Left ventricle myocardium inferior (tissue), 1 donor: ENCODE data around the gene ZMIZ1. TPM values are rescaled to one million over a fixed set of nuclear protein-coding genes. Genes with fewer than 3 reads are reported as not detected.

Source experiments
- DNase-seq: peaks from one replicate; pipeline ENCODE4 v3.0.0-alpha.2; 2020
- H3K27ac ChIP-seq: fragments of 200-600 bp; replicated peaks from 2 replicates; pipeline ENCODE4 v1.8.0; 2021
- H3K27me3 ChIP-seq: fragments of 200-600 bp; 2 replicates; pipeline ENCODE4 v1.8.0; 2021; ENCODE audit warnings: low read depth
- H3K36me3 ChIP-seq: fragments of 200-600 bp; 2 replicates; pipeline ENCODE4 v1.8.0; 2021
- H3K4me1 ChIP-seq: fragments of 200-600 bp; 2 replicates; pipeline ENCODE4 v1.8.0; 2021
- H3K4me3 ChIP-seq: fragments of 200-600 bp; 2 replicates; pipeline ENCODE4 v1.8.0; 2021; ENCODE audit warnings: mild to moderate bottlenecking, moderate library complexity
- H3K9me3 ChIP-seq: fragments of 200-600 bp; replicated peaks from 2 replicates; pipeline ENCODE4 v1.8.0; 2021
- CTCF ChIP-seq: fragments of 200-600 bp; IDR thresholded peaks from 2 replicates; pipeline ENCODE4 v1.8.0; 2021; ENCODE audit warnings: antibody characterized with exemption, mild to moderate bottlenecking, borderline replicate concordance
- intact Hi-C: fragments of 100-400 bp; cut with micrococcal nuclease; formaldehyde crosslinking; loops from one replicate; pipeline ENCODE4 v1.11.0; 2022
- total RNA-seq: library from RNA; stranded (reverse); fragmentation: NEBNext Ultra II Directional; extraction: Animal tissue kit (Norgen Biotek cat#: 25700); gene quantifications from one replicate; pipeline ENCODE4 v1.2.1, GENCODE V29; 2021
- donor health status: DM: no; HTN: yes; CAD: no; lungs with severe emphysema.

Gene ZMIZ1
- total RNA-seq, 1 donor from 2014 or later: 55.9 TPM

GRCh38 chr10:79070081-79070605 lies 1.4 kb downstream of the ZMIZ1 start:
- DNase-seq: peak; percentile 67

GRCh38 chr10:79070606-79071395 lies 2.0 kb downstream of the ZMIZ1 start:
- H3K27ac ChIP-seq: peak overlapping the region; percentile 99
- no peaks in the 10 kb centered on the region for H3K27me3 ChIP-seq
- H3K4me3 ChIP-seq: peak overlapping the region; percentile 89
- intact Hi-C loops: loop anchor here (5.0 kb wide), 1 partner anchor 76 kb away; no protein-coding TSS in a partner anchor
- DNase-seq: peak; percentile 92
- H3K9me3 ChIP-seq: no peaks in the 10 kb centered on the region
- H3K4me1 ChIP-seq: peaks cover 86% of the 10 kb centered on the region
- no peak for TF ChIP-seq CTCF
- no peaks in the 10 kb centered on the region for H3K36me3 ChIP-seq

More at GRCh38 chr10:79070081-79070605, 1.4 kb downstream of the ZMIZ1 start:
- H3K27ac ChIP-seq: peak overlapping the region; percentile 99
- no peaks in the 10 kb centered on the region for H3K9me3 ChIP-seq
- TF ChIP-seq CTCF: no peak
- no peaks in the 10 kb centered on the region for H3K27me3 ChIP-seq
- H3K4me1 ChIP-seq: peaks cover 79% of the 10 kb centered on the region
- intact Hi-C loops: loop anchor here (5.0 kb wide), 1 partner anchor 77 kb away; no protein-coding TSS in a partner anchor
- no peaks in the 10 kb centered on the region for H3K36me3 ChIP-seq
- peak overlapping the region; percentile 89 for H3K4me3 ChIP-seq

GRCh38 chr10:79071396-79071923 lies 2.7 kb downstream of the ZMIZ1 start:
- peak overlapping the region; percentile 99 for H3K27ac ChIP-seq
- no peak for TF ChIP-seq CTCF
- no peak for DNase-seq
- no peaks in the 10 kb centered on the region for H3K27me3 ChIP-seq
- peak overlapping the region; percentile 89 for H3K4me3 ChIP-seq
- no peaks in the 10 kb centered on the region for H3K9me3 ChIP-seq
- H3K4me1 ChIP-seq: peaks cover 89% of the 10 kb centered on the region
- H3K36me3 ChIP-seq: no peaks in the 10 kb centered on the region
- intact Hi-C loops: loop anchor here (5.0 kb wide), 1 partner anchor 76 kb away; no protein-coding TSS in a partner anchor

GRCh38 chr10:79072041-79072441 lies 3.3 kb downstream of the ZMIZ1 start:
- H3K4me3 ChIP-seq: peak overlapping the region; percentile 89
- H3K9me3 ChIP-seq: no peaks in the 10 kb centered on the region
- H3K4me1 ChIP-seq: peaks cover 89% of the 10 kb centered on the region
- H3K36me3 ChIP-seq: no peaks in the 10 kb centered on the region
- no peak for TF ChIP-seq CTCF
- intact Hi-C loops: loop anchor here (5.0 kb wide), 1 partner anchor 75 kb away; no protein-coding TSS in a partner anchor
- no peak for DNase-seq
- H3K27ac ChIP-seq: peak overlapping the region; percentile 99
- no peaks in the 10 kb centered on the region for H3K27me3 ChIP-seq

GRCh38 chr10:79072994-79073645 lies 4.4 kb downstream of the ZMIZ1 start:
- TF ChIP-seq CTCF: no peak
- Histone ChIP-seq H3K27me3 (no peaks in the 10 kb centered on the region), H3K4me1 (peaks cover 92% of the 10 kb centered on the region), H3K9me3 (no peaks in the 10 kb centered on the region), H3K27ac (peak overlapping the region; percentile 99), H3K36me3 (no peaks in the 10 kb centered on the region), H3K4me3 (peak overlapping the region; percentile 89)
- DNase-seq: no peak
- intact Hi-C loops: loop anchor here (5.0 kb wide), 1 partner anchor 74 kb away; no protein-coding TSS in a partner anchor
